Glutamatergic neuron (in vitro differentiated cells): Measurements from ENCODE around the gene LINC00632. TPM values are rescaled to one million over a fixed set of nuclear protein-coding genes. Genes with fewer than 3 reads are reported as not detected.
A peak's percentile ranks its signal among the peaks of the same experiment; 100 is the strongest.

Experiments
- DNase-seq: peaks from one replicate; pipeline ENCODE4 v3.0.0; 2022
- H3K27ac Mint-ChIP-seq: one replicate; pipeline ENCODE4 v1.8.0; 2020; ENCODE audit warnings: mild to moderate bottlenecking, mixed read lengths, inconsistent platforms; ENCODE audit not compliant: unreplicated experiment
- H3K27me3 Mint-ChIP-seq: one replicate; pipeline ENCODE4 v1.8.0; 2020; ENCODE audit warnings: mild to moderate bottlenecking, moderate library complexity, mixed read lengths, inconsistent platforms; ENCODE audit not compliant: unreplicated experiment
- H3K36me3 Mint-ChIP-seq: one replicate; pipeline ENCODE4 v1.8.0; 2020; ENCODE audit warnings: mild to moderate bottlenecking, mixed read lengths, inconsistent platforms; ENCODE audit not compliant: unreplicated experiment
- H3K4me1 Mint-ChIP-seq: one replicate; pipeline ENCODE4 v1.8.0; 2020; ENCODE audit warnings: mild to moderate bottlenecking, low read depth, mixed read lengths, inconsistent platforms; ENCODE audit not compliant: unreplicated experiment
- H3K4me3 Mint-ChIP-seq: one replicate; pipeline ENCODE4 v1.8.0; 2020; ENCODE audit warnings: mild to moderate bottlenecking, mixed read lengths, inconsistent platforms; ENCODE audit not compliant: unreplicated experiment
- H3K9me3 Mint-ChIP-seq: one replicate; pipeline ENCODE4 v1.8.0; 2020; ENCODE audit warnings: mild to moderate bottlenecking, moderate library complexity, mixed read lengths, inconsistent platforms; ENCODE audit not compliant: unreplicated experiment
- total RNA-seq: library from RNA; stranded (reverse); fragmentation: NEBNext Ultra II Directional; extraction: Animal tissue kit (Norgen Biotek cat#: 25700); gene quantifications from one replicate; pipeline ENCODE4 v1.2.1, GENCODE V29; 2021; ENCODE audit not compliant: unreplicated experiment
- TF ChIP-seq, protein P1 (sequence below): fragments of 200-600 bp; sonication (generic); IDR thresholded peaks from one replicate; pipeline ENCODE4 v1.5.0; 2021; ENCODE audit not compliant: partially characterized antibody, unreplicated experiment

LINC00632 gene
- total RNA-seq, 1 donor from 2014 or later: 89.8 TPM

DNA sequence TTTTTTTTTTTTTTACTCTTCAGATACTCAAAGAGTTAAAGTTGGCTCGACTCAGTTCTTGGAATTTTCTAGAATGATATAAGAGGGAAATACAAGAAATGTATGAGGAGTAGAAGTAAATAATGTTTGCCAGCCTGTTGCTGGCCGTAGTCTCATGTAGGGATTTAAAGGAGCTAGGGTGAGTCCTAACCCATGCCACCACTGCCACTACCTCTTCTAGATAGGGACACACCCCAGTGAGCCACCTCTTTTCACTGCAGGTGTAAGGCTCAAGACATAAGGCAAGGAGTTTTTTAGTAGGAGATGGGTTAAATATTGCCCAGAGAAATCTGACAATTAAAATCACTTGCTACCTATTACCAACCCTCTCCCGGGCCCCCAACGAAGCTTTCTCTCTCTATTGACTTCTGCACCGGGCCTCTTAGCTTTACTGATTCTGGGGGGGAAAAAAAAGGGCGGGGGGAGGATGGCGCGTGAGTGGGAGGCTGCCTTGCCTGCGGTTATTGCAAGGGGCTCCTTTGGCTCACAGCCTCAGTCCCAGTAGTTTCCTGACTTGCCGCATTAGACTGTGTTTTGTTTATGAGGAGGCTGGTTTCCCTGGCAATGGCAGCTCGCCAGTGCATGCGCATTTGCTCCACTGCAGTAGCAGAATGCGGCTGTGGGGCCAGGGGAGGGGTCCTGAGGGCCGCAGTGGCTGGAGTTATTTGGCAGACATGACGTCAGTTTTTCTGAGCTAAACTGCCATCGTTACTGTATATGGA lies 3.0 kb downstream of the LINC00632 start:
- H3K27ac Mint-ChIP-seq: peak overlapping the region; percentile 78
- DNase-seq: peak; percentile 73
- H3K27me3 Mint-ChIP-seq: no peaks in the 10 kb centered on the region
- TF ChIP-seq, protein P1, sequence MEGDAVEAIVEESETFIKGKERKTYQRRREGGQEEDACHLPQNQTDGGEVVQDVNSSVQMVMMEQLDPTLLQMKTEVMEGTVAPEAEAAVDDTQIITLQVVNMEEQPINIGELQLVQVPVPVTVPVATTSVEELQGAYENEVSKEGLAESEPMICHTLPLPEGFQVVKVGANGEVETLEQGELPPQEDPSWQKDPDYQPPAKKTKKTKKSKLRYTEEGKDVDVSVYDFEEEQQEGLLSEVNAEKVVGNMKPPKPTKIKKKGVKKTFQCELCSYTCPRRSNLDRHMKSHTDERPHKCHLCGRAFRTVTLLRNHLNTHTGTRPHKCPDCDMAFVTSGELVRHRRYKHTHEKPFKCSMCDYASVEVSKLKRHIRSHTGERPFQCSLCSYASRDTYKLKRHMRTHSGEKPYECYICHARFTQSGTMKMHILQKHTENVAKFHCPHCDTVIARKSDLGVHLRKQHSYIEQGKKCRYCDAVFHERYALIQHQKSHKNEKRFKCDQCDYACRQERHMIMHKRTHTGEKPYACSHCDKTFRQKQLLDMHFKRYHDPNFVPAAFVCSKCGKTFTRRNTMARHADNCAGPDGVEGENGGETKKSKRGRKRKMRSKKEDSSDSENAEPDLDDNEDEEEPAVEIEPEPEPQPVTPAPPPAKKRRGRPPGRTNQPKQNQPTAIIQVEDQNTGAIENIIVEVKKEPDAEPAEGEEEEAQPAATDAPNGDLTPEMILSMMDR: no peak
- peaks cover 5% of the 10 kb centered on the region for H3K4me1 Mint-ChIP-seq
- no peaks in the 10 kb centered on the region for H3K36me3 Mint-ChIP-seq
- H3K9me3 Mint-ChIP-seq: peaks cover 2% of the 10 kb centered on the region
- no peak overlapping the region for H3K4me3 Mint-ChIP-seq

DNA sequence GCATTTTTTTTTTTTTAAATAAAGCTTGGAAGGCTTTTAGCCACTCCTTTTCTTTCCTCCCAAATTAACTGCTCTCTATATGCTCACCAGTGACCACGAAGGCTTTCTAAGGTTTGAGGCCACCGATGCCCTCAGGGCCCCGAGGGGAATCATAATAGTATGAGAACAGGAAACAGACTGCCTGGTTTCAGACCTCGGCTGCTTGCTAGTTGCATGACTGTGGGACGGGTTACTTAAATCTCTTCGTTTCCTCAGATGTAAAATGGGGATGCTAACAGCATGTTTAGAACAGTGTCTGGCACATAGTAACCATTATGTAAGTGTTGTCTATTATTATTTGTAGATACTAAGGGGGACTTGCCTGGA lies 3.6 kb downstream of the LINC00632 start:
- Mint-ChIP-seq H3K9me3 (peaks cover 2% of the 10 kb centered on the region), H3K27me3 (no peaks in the 10 kb centered on the region), H3K4me3 (no peak overlapping the region), H3K4me1 (peaks cover 5% of the 10 kb centered on the region), H3K27ac (no peak overlapping the region), H3K36me3 (no peaks in the 10 kb centered on the region)
- no peak for DNase-seq
- TF ChIP-seq, protein P1: no peak

DNA sequence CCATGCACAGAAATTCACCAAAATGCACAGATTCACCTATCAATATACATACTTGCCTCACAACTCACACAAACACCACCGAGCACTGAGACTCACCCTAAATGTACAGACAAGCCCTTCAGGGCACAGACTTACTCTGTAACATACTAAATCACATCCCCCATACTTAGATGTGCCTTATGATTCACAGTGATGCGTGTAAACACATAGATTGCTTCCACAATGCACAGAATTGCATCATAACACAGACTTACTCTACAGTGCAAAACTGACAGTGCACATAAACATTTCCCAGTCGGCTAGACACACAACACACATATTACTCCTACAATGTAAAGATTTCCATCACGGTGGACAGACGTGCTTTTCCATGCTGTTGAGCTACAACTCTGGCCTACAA lies 6.2 kb downstream of the LINC00632 start:
- no peak for DNase-seq
- Mint-ChIP-seq H3K4me3 (no peak overlapping the region), H3K9me3 (peaks cover 2% of the 10 kb centered on the region), H3K27me3 (no peaks in the 10 kb centered on the region), H3K4me1 (peaks cover 3% of the 10 kb centered on the region), H3K36me3 (no peaks in the 10 kb centered on the region), H3K27ac (no peak overlapping the region)
- TF ChIP-seq, protein P1: no peak

DNA sequence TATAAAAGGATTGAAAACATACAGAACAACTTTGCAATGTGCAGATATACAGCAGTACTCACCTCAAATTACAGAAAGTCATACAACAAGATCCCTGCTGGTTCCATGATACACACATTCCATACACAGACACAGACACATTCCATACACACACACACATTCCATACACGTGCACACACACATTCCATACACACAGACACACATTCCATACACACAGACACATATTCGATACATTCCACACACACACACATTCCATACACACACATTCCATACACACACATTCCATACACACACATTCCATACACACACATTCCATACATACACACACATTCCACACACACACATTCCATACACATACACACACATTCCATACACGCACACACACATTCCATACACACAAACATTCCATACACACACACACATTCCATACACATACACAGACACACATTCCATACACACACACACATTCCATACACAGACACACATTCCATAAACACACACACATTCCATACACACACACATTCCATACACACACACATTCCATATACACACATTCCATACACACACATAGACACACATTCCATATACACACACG lies 13.7 kb downstream of the LINC00632 start:
- H3K4me3 Mint-ChIP-seq: no peak overlapping the region
- H3K27me3 Mint-ChIP-seq: no peaks in the 10 kb centered on the region
- no peaks in the 10 kb centered on the region for H3K4me1 Mint-ChIP-seq
- TF ChIP-seq, protein P1: no peak
- H3K27ac Mint-ChIP-seq: no peak overlapping the region
- no peaks in the 10 kb centered on the region for H3K36me3 Mint-ChIP-seq
- DNase-seq: no peak
- H3K9me3 Mint-ChIP-seq: no peaks in the 10 kb centered on the region

DNA sequence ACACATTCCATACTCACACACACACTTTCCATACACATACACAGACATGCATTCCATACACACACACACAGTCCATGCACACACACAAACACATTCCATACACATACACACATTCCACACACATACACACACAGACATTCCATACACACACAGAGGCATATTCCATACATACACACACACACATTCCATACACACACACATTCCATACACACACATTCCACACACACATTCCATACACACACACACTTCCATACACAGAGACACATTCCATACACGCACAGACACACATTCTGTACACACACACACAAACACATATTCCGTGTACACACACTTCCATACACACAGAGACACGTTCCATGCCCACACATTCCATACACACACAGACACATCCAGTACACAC lies 14.8 kb downstream of the LINC00632 start:
- Mint-ChIP-seq H3K4me1 (no peaks in the 10 kb centered on the region), H3K27ac (no peak overlapping the region), H3K36me3 (no peaks in the 10 kb centered on the region), H3K4me3 (no peak overlapping the region), H3K9me3 (no peaks in the 10 kb centered on the region), H3K27me3 (no peaks in the 10 kb centered on the region)
- TF ChIP-seq, protein P1: no peak
- DNase-seq: no peak
